Lower leg skin (tissue), 4 donors: ENCODE measurements around the gene DNMBP. TPM values are rescaled to one million over a fixed set of nuclear protein-coding genes. Genes with fewer than 3 reads are reported as not detected.
"Not testable (repeated sequence)": the region's sequence is repeated elsewhere in the genome, so short reads cannot be mapped to it uniquely, and the experiment has no call there.

Experiments used
- DNase-seq, 2 donors: peaks; one replicate each; pipeline ENCODE4 v3.0.0-alpha.2; 2019; ENCODE audit warnings: low spot score in 2 of 2
- H3K4me3 ChIP-seq: fragments of 200-600 bp; sonication (generic); 2 replicates; pipeline ENCODE4 v1.5.1; 2017; ENCODE audit warnings: mild to moderate bottlenecking, low read depth; ENCODE audit not compliant: poor library complexity, severe bottlenecking
- CTCF ChIP-seq, 3 donors: fragments of 450-650 bp; IDR thresholded peaks; one replicate each; pipeline ENCODE4 v1.5.1; 2016; ENCODE audit warnings: antibody characterized with exemption in 3 of 3, mild to moderate bottlenecking in 3 of 3, moderate library complexity in 2 of 3
- POLR2A ChIP-seq, 2 donors: fragments of 450-650 bp; IDR thresholded peaks; one replicate each; pipeline ENCODE4 v1.6.1; 2016 to 2017; ENCODE audit warnings: antibody characterized with exemption in 2 of 2, mild to moderate bottlenecking in 1 of 2, moderate library complexity in 1 of 2
- WGBS, 2 donors: methylation state at CpG; one replicate each; pipeline ENCODE4 v1.1.5; 2018; 5-methylcytosine and 5-hydroxymethylcytosine counted together
- intact Hi-C: fragments of 100-400 bp; cut with DNase I; formaldehyde crosslinking; loops from one replicate; pipeline ENCODE4 v1.15.0; 2023; ENCODE audit warnings: low total_unique reads
- total RNA-seq, 4 donors: library from RNA; depleted of rRNA; stranded (reverse); fragments of >200 nt; gene quantifications; one replicate each; pipeline ENCODE4 v1.1.0, GENCODE V29; 2016

Gene DNMBP
- total RNA-seq, 4 donors from 2014 or later, result 39.8 to 78.0 (median 61.9) TPM

- WGBS, 2 donors, result 84 to 85% methylated on average over 5 of the region's 5 CpGs
- no peak for DNase-seq
- intact Hi-C loops, result no loop called here
These were observed 4.5 kb upstream of the DNMBP start for GRCh38 chr10:100014071-100014762.

GRCh38 chr10:100013621-100014020 is 3.9 kb upstream of the DNMBP start:
- DNase-seq, result no peak
- intact Hi-C loops, result no loop called here
- 83 to 94% methylated on average over 1 of the region's 1 CpG for WGBS, 2 donors
- H3K4me3 ChIP-seq, result no peak overlapping the region
- TF ChIP-seq POLR2A (IDR thresholded peaks at IDR 0.05) (no peak), CTCF (IDR thresholded peaks at IDR 0.05) (no peak)

More at GRCh38 chr10:100014071-100014762, 4.5 kb upstream of the DNMBP start:
- no peak for TF ChIP-seq CTCF (IDR thresholded peaks at IDR 0.05)
- no peak overlapping the region for H3K4me3 ChIP-seq

- 94 to 95% methylated on average over 20 of the region's 20 CpGs for WGBS, 2 donors
- H3K4me3 ChIP-seq, intact Hi-C loops: not testable (repeated sequence)
- DNase-seq, result peak in 1 of 2 donors; percentile 78
These were observed 2.2 kb upstream of the DNMBP start for GRCh38 chr10:100011906-100012305.

GRCh38 chr10:100009283-100009792 is 409 bp downstream of the DNMBP start:
- WGBS, 2 donors, result 0 to 2% methylated on average over 17 to 21 of the region's 45 CpGs
- intact Hi-C loops, result no loop called here
- DNase-seq, result peak; percentile 18 to 91
- TF ChIP-seq CTCF (IDR thresholded peaks at IDR 0.05), result no peak
- no peak for TF ChIP-seq POLR2A (IDR thresholded peaks at IDR 0.05)
- peak overlapping the region; percentile 78 for H3K4me3 ChIP-seq

- peak overlapping the region; percentile 78 for H3K4me3 ChIP-seq
- no peak for DNase-seq
- intact Hi-C loops, result no loop called here
- no peak for TF ChIP-seq CTCF (IDR thresholded peaks at IDR 0.05)
- TF ChIP-seq POLR2A (IDR thresholded peaks at IDR 0.05), result no peak
- 10 to 11% methylated on average over 9 of the region's 9 CpGs for WGBS, 2 donors
These were observed 952 bp downstream of the DNMBP start for GRCh38 chr10:100008708-100009282.

GRCh38 chr10:100008142-100008522 is 1.6 kb downstream of the DNMBP start:
- 25 to 29% methylated on average over 6 of the region's 6 CpGs for WGBS, 2 donors
- peak in 1 of 2 donors; percentile 23 for DNase-seq
- intact Hi-C loops, result no loop called here
- TF ChIP-seq CTCF (IDR thresholded peaks at IDR 0.05), result no peak
- H3K4me3 ChIP-seq, result no peak overlapping the region
